Medulla oblongata (tissue), 1 donor: Measurements from ENCODE around the gene RAN.
A peak's percentile ranks its signal among the peaks of the same experiment; 100 is the strongest.
"Not testable (repeated sequence)": the region's sequence is repeated elsewhere in the genome, so short reads cannot be mapped to it uniquely, and the experiment has no call there.

Source experiments
- DNase-seq: peaks from one replicate; pipeline ENCODE4 v3.0.0-alpha.2; 2015; ENCODE audit errors: extremely low spot score

Gene RAN

DNA sequence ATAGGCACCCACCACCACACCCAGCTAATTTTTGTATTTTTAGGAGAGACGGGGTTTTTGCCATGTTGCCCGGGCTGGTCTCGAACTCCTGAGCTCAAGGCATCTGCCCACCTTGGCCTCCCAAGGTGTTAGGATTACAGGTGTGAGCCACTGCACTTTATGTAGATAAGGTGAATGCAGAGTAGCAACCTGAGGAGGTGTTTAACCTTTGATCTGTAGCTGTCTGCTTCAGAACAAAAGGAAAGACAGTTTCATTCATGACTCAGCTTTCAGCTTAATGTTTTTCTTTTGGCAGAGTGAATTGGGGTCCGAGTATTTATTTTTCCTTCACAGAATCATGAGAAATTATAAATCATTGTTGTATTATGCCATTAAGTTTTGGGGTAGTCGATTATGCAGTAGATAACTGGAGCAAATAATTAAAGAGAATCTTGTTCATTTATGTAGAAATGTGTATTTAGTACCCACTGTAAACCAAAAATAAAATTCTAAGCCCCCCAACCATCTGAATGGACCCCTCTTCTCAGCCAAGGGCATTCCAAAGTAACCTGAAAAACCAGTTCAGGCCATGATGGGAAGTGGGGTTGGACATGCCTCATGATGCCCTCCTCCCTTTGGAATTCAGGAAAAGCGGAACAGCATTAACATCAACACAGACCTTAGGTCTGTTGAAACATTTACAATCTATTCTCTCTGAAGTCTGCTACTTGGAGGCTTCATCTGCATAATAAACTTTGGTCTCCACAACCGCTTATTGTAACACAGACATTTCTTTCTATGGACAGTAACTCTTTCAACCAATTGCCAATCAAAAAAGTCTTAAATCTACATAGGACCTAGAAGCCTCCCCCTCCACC, 22.1 kb upstream of the RAN start:
- DNase-seq, result no peak

DNA sequence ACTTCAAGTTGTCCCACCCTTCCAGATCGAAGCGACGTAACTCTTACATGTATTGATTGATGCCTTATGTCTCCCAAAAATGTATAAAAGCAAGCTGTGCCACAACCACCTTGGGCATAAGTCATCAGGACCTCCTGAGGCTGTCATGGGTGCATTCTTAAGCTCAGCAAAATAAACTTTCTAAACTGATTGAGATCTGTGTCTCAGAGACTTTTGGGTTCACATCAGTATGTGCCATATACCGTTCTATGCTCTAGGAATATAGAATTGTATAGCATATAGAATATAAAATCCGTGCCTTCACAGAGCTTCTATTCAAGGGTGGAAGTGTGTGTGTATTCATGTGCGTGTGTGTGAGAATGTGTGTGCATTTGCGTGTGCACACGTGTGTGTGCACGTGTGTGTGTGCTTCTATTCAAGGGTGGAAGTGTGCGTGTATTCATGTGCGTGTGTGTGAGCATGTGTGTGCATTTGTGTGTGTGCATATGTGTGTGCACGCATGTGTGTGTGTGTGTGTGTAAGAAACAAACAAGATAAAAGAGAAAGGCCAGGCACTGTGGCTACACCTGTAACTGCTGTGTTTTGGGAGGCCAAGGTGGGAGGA, 21.3 kb upstream of the RAN start:
- DNase-seq, result no peak

DNA sequence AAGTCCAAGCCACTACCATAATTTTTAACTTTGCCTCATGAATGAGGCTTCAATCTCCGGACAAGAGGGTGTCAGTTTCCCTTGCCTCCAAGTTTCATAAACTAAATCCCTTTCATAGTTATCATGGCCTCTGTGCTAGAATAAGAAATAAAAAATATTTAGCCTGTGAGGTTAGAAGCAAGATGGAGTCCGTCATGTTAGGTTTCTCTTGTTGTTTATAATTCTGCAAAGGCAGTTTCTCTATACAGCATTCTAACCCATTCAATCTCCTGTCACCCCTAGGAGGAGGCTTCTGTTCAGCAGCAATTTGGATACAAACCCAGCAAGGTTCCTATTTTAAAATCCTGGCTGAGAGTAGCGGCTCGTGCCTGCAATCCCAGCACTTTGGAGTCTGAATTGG, 15.8 kb upstream of the RAN start:
- DNase-seq, result no peak

DNA sequence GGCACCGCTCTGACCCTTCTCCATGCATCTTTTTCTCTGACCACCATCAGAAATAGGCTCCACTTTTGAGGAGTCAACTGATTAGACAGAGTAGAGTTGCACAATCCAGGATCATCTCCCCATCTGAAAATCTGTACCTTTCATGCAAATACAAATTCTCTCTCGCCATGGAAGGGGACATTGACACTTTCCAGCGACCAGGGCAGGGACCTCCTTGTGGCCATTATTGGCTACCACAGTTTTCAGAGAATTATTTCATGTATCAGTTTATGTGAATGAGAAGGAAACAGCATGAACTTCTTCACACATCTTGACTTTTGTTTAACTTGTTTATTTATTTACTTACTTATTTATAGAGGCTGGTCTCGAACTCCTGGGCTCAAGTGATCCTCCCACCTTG, 13.8 kb upstream of the RAN start:
- DNase-seq, result no peak

DNA sequence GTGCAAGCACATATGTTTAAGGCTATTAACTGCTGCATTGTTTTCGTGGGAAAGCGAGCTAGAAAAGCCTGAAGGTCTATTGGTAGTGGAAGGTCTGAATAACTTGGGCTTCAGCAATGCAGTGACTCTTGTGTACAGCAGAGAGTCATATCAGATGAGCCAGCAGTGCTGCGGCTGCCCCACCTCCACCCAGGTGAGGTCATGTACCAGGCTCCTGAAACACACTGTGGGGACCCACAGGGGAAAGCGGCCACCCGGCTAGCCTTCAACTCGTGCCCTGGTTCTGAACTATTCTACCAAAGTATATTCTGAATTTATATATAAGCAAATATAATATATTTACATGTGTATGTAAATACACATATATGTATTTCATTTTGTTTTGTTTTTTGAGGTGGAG, 12.7 kb upstream of the RAN start:
- no peak for DNase-seq

DNA sequence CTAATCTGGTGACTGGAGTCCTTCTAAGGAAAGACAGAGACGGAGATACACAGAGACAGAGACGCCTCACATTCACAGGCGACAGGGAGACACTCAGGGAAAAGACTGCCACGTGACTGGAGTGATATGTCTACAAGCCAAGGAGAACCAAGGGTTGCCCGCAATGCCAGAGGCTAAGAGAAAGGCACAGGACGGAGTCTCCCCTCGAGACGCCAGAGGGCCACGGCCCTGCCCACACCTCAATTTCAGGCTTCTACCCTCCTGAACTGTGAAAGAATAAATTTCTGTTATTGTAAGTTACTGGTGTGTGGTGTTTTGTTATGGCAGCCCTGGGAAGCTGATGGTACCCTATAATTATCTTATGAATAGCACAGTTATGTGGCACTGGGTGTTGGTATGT, 11.6 kb upstream of the RAN start:
- no peak for DNase-seq

DNA sequence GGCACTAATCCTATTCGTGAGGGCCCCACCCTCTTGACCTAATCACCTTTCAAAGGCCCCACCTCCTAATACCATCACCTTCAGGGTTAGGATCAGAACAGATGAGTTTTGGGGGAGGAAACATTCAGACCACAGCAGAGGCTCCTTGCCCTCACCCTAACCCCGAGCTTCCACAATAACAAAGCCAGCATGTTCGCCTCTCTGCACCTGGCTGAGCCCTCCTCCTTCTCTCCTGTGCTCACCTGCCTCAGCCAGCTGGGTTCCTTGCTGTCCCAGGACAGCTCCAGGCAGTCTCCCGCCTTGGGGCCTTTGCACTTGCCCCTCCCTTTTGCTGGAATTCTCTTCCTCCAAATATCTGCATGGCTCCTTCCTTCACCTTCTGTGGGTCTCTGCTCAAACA, 9.7 kb upstream of the RAN start:
- DNase-seq, result no peak

DNA sequence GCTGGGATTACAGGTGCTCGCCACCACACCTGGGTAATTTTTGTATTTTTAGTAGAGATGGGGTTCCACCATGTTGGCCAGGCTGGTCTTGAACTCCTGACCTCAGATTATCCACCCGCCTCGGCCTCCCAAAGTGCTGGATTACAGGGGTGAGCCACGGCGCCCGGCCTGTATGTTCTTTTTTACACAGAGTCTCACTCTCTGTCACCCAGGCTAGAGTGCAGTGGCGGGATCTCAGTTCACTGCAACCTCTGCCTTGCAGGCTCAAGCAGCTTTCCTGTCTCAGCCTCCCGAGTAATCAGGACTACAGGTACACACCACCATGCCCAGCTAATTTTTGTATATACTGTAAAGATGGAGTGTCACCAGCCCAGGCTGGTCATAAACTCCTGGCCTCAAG, 9.1 kb upstream of the RAN start:
- not testable (repeated sequence) for DNase-seq

DNA sequence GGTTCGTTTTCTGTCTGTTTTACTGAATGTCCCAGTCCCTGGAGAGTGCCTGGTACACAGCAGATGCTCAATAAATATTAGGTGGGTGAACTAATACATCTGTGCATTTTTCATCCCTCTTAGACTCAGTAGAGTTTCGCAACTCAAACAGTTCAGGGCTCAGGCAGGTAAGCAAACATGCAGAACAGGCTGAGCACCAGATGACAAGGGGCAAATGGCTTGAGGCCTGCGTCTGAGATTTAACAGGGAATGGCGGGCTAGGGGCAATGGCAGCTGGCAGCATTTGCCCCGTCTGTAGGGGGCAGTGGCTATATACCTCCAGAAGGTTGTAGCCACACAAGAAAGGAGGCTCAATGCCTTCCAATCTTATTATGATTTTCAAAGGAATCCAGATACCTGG, 8.6 kb upstream of the RAN start:
- no peak for DNase-seq

DNA sequence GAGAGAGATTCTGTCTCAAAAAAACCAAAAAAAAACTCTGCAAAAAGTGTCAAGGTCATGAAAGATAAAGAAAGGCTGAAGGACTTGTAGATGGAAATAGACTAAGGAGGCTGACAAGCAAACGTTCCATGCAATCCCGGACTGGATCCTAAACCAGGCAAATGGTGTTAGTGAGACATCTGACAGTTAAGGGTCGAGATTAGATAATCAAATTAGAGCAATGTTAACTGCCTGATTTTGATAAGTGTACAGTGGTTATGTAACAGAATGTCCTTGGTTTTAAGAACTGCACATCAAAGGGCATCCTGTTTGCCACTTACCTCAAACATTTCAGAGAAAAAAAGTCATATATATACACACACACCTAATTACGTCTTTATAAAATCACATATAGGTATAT, 3.5 kb upstream of the RAN start:
- DNase-seq, result no peak

DNA sequence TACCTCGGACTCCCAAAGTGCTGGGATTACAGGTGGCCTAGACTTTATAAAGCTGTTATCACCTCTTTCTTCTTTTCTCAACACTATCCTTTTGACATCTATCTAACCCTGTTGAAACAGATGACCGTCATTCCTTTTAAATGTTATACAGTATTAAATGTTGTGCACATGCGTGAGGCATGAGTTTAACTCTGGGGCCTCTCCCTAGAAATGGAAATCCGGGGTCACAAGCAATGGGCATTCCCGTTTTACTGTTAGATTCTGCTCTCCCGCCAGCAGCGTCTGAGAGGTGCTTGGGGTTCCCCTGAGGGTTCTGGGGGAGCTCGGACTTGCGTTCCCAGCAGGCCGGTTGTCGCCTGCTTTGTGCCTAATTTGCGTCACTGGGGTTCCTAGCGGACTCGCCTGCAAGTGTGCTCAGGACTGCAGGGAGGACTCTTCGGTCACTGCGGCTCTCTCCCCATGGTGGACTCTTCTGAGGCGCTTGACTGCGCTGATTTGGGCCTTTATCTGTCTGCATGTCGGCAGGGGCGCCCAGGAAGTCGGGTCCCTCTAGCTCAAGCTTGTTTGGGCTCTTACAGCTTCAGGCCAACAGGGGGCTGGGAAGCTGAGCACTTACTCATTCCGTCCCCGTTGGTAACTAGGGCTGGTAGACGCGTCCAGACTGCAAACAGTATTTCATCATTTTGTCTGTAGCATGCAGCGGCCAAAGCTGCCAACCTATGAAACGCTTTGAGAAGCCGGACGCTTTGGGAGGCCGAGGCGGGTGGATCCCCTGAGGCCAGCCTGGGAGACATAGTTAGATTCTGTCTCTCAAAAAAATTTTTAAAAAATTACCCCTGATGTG, 1.2 kb upstream of the RAN start:
- peak; percentile 80 for DNase-seq

DNA sequence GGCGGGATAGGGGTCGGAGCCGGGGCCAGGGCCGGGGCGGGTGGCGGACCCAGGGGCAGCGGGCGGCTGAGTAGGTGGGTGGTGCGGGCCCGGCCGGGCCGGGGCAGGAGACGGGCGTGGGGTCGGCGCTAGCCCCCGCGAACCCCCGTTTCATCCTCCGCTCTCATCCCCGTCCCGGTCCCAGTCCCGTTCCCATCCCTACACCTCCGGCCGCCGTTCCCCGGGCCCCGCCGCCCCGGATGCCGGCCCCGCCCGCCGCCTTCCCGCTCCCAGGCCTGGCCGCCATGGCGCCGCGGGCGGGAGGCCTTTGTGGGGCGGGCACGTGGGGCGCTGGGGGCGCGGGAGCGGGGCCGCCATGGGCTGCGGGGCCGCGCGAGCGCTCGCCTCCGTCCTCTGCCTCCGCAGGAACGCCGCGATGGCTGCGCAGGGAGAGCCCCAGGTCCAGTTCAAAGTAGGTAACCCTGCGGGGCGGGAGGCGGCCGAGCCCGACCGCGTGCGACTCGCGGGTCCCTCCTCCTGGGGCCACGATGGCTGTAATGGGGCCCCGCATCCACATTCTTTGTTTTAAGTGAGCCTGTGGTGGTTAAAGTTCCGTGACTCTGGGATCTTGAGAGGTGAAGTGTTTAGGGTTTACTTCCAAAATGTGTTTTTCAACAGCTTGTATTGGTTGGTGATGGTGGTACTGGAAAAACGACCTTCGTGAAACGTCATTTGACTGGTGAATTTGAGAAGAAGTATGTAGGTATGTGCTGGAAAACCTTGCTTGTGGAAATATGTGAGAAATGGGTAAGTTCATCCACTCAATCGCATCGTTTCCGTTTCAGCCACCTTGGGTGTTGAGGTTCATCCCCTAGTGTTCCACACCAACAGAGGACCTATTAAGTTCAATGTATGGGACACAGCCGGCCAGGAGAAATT, 572 bp downstream of the RAN start:
- peak; percentile 46 for DNase-seq

DNA sequence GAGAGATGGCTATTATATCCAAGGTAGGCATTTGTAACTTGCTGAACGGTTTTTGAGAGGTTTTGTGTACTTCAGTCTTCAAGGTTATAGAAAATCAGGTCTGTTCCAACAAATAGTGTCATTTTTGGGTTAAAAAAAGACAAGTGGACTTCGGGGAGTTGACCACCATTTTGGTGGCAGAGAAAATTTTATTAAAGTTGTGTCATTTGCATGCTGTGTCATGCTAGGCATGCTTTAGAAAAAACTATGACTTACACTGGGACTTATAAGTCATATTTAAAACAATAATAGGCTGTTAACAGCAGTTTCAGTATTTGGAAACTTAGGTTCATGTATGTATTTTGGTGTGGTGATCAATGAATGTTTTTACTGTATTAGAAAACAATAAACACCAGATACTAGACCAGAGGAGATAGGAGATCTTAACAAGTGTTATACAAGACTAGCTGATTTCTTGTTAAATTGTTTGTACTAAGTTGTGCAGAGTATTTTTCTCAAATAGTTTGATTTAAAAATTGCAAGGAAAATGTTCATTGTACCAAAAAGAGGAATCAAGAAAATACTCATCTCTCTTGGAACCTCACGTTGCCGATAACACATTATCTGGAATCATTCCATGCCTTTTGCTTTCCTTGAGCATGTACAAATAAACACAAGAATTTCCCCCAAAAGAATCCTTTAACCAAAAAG, 1.4 kb downstream of the RAN start:
- no peak for DNase-seq

DNA sequence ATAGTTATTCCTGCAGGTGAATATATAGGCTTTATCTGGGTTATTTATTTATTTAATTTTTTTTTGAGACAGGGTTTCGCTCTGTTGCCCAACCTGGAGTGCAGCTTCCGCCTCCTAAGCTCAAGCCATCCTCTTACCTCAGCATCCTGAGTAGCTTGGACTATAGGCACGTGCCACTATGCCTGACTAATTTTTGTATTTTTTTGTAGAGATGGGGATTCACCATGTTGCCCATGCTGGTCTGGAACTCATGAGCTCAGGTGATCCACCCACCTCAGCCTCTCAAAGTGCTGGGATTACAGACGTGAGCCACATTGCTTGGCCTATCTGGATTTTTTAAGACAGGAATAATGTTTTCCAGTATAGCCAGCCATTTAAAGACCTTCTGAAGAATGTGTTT, 2.0 kb downstream of the RAN start:
- DNase-seq, result no peak

DNA sequence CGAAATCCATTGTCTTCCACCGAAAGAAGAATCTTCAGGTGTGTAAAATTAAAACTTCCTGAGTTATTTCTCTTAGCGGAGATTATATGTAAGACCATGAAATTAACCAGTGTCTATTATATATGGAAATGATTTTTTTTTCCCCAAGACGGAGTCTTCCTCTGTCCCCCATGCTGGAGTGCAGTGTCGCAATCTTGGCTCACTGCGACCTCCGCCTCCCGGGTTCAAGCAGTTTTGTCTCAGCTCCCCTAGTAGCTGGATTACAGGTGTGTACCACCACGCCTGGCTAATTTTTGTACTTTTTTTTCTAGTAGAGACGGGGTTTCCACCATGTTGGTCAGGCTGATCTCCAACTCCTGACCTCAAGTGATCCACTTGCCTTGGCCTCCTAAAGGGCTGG, 2.8 kb downstream of the RAN start:
- DNase-seq, result no peak

DNA sequence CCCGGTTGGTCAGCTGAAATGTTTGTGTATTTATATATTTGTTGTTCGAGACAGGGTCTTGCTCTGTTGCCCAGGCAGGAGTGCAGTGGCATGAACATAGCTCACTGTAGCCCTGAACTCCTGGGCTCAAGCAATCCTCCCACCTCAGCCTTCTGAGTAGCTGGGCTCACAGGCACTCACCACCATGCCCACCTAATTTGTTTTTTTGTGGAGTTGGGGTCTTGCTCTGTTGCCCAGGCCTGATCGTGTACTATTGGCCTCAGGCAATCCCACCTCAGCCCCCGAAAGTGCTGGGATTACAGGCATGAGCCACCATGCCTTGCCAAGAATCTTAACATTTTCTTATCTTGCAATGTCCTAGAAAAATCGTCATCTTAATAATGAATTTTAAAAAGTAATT, 3.3 kb downstream of the RAN start:
- no peak for DNase-seq

DNA sequence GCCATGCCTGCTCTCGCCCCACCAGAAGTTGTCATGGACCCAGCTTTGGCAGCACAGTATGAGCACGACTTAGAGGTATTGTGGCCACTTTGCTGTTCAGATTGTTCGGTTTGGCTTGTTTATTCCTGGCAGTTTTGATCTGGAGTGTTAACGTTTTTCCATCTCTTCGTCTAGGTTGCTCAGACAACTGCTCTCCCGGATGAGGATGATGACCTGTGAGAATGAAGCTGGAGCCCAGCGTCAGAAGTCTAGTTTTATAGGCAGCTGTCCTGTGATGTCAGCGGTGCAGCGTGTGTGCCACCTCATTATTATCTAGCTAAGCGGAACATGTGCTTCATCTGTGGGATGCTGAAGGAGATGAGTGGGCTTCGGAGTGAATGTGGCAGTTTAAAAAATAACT, 3.8 kb downstream of the RAN start:
- peak; percentile 25 for DNase-seq

DNA sequence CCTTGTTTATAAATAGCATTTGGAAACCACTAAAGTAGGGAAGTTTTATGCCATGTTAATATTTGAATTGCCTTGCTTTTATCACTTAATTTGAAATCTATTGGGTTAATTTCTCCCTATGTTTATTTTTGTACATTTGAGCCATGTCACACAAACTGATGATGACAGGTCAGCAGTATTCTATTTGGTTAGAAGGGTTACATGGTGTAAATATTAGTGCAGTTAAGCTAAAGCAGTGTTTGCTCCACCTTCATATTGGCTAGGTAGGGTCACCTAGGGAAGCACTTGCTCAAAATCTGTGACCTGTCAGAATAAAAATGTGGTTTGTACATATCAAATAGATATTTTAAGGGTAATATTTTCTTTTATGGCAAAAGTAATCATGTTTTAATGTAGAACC, 4.4 kb downstream of the RAN start:
- no peak for DNase-seq

DNA sequence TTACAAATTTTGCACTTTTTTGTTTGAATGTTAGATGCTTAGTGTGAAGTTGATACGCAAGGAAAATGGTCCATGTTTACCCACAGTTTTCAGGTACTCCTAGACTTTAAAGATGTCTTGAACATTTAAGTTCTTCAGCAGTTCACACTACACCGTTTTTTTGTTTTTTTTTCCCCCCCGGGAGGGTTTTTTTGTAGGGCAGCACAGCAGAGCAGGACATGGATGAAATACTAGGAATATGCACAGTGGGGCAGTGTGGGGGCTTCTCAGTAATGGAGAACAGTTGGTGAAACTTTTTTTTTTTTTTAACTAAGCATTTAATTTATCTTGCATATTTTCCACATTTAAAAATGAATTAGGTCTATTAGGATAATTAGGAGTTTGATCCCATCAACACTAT, 4.9 kb downstream of the RAN start:
- DNase-seq, result no peak

DNA sequence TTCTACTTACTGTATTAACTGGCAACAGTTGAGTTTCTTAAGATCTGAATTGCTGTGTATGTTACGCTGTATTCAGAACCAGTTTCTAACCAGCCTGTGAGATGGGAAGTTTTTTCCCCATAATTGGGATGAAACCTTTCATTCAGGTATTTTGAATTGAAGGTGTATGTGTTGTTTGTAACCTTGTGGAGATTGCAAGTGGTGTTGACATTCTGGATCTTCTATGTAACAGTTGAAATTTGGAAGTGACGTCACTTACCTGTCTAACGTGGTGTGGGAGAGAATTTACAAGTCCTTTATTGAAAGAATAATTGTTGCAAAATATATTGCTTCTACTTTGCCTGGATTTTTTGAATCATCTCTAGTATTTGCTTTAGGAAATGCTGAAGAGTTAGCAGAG, 5.5 kb downstream of the RAN start:
- no peak for DNase-seq
